ENCODE measurements around the gene PLA2G4E.

Gene PLA2G4E

DNA sequence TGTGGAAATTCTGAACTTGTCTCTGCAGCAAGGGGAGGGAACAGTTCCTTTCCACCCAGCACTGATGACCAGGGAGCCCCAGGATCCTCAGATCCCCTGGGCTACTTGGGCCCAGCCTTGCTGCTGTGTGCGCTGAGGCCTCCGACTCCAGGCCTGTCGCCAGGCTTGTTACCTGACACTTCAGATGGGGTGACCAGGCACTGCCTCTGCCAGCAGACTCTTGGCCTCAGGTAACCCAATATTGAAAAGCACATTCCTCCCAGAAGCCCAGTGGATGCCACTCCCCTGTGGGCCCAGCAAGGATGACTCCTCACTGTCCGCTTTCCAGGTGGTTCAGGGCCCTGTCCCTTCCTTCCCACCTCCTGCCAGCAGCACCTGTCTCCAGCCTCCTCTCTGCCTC is 3.5 kb upstream of the PLA2G4E start:
- H3K4me3 ChIP-seq (ENCODE audit: control insufficient read depth, low read depth, low read length): no peak overlapping the region
- DNase-seq (ENCODE audit: low read depth): no peak
- TF ChIP-seq, protein P1, sequence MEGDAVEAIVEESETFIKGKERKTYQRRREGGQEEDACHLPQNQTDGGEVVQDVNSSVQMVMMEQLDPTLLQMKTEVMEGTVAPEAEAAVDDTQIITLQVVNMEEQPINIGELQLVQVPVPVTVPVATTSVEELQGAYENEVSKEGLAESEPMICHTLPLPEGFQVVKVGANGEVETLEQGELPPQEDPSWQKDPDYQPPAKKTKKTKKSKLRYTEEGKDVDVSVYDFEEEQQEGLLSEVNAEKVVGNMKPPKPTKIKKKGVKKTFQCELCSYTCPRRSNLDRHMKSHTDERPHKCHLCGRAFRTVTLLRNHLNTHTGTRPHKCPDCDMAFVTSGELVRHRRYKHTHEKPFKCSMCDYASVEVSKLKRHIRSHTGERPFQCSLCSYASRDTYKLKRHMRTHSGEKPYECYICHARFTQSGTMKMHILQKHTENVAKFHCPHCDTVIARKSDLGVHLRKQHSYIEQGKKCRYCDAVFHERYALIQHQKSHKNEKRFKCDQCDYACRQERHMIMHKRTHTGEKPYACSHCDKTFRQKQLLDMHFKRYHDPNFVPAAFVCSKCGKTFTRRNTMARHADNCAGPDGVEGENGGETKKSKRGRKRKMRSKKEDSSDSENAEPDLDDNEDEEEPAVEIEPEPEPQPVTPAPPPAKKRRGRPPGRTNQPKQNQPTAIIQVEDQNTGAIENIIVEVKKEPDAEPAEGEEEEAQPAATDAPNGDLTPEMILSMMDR (IDR thresholded peaks at IDR 0.05; ENCODE audit: control insufficient read depth, insufficient read depth, low read depth, low read length, missing control alignments): no peak

- DNase-seq (ENCODE audit: low read depth): no peak
- TF ChIP-seq, protein P1 (IDR thresholded peaks at IDR 0.05; ENCODE audit: control insufficient read depth, insufficient read depth, low read depth, low read length, missing control alignments): no peak
- no peak overlapping the region for H3K4me3 ChIP-seq (ENCODE audit: control insufficient read depth, low read depth, low read length)
Observed at GRCh38 chr15:42021593-42021992, 751 bp upstream of the PLA2G4E start.

GRCh38 chr15:42018306-42019224 is 2.3 kb downstream of the PLA2G4E start:
- TF ChIP-seq, protein P1 (IDR thresholded peaks at IDR 0.05; ENCODE audit: control insufficient read depth, insufficient read depth, low read depth, low read length, missing control alignments): no peak
- H3K4me3 ChIP-seq (ENCODE audit: control insufficient read depth, low read depth, low read length): no peak overlapping the region
- no peak for DNase-seq (ENCODE audit: low read depth)

GRCh38 chr15:42016971-42017370 is 3.9 kb downstream of the PLA2G4E start:
- H3K4me3 ChIP-seq (ENCODE audit: control insufficient read depth, low read depth, low read length): no peak overlapping the region
- no peak for DNase-seq (ENCODE audit: low read depth)
- TF ChIP-seq, protein P1 (IDR thresholded peaks at IDR 0.05; ENCODE audit: control insufficient read depth, insufficient read depth, low read depth, low read length, missing control alignments): no peak

DNA sequence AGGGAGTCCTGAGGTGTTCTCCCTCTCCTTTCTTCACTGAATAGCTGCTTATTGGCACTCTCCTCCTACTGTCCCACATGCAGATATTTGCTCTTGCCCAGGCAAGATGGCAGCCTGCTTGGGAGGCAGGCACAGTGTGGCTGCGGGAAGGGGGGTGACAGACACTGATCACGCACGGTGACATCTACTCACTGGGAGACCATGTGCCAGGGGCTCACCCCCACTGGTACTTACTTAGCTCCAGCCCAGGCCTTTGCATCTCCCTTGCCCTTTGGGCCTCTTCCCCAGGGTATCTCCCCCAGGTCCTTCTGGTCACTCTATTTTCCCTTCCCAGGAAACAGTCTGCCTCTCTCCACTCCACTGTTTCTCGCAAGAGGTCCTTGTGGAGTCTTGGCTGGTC is 6.4 kb downstream of the PLA2G4E start:
- DNase-seq (ENCODE audit: low read depth): no peak
- TF ChIP-seq, protein P1 (IDR thresholded peaks at IDR 0.05; ENCODE audit: control insufficient read depth, insufficient read depth, low read depth, low read length, missing control alignments): no peak
- H3K4me3 ChIP-seq (ENCODE audit: control insufficient read depth, low read depth, low read length): no peak overlapping the region

GRCh38 chr15:42012928-42013482 is 7.8 kb downstream of the PLA2G4E start:
- TF ChIP-seq, protein P1 (IDR thresholded peaks at IDR 0.05; ENCODE audit: control insufficient read depth, insufficient read depth, low read depth, low read length, missing control alignments): no peak
- no peak overlapping the region for H3K4me3 ChIP-seq (ENCODE audit: control insufficient read depth, low read depth, low read length)

More at GRCh38 chr15:42012928-42013482, 7.8 kb downstream of the PLA2G4E start:
- DNase-seq (ENCODE audit: low read depth): no peak

Measured in AG09309 (cell line).